ENCODE measurements around the gene AKAP17A.

Gene AKAP17A

GRCh38 chrX:1582686-1583437, 8.5 kb upstream of the AKAP17A start:
- no peak for DNase-seq (ENCODE audit: low read depth)

GRCh38 chrX:1584237-1585011, 7.0 kb upstream of the AKAP17A start:
- no peak for DNase-seq (ENCODE audit: low read depth)

- no peak for DNase-seq (ENCODE audit: low read depth)
These were observed 4.2 kb upstream of the AKAP17A start for GRCh38 chrX:1587161-1587560.

DNA sequence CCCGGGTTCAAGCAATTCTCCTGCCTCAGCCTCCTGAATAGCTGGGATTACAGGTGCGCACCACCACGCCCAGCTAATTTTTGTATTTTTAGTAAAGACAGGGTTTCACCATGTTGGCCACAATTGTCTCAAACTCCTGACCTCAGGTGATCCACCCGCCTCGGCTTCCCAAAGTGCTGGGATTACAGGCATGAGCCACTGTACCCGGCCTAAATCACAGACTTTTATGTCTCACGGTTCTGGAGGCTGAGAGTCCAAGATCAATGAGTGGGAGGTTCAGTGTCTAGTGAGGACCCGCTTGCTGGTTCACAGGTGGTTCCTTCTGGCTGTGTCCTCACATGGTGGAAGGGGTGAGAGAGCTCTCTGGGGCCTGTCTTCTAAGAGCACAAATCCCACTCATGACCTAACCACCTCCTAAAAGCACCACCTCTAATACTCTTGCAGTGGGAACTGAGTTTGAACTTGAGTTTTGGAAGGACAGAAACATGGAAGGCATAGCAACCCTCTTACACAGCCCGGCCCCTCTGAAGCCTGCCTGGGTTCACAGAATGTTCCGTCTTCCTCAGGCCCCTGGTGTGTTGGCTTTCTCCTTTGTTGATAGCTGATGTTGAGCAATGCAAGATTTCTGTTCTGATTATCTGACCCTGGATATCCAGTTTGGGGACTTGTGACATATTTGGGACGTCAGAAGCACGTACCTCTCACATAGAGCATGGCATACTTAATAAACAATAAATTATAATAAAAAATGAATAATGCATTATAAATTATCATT, 1.9 kb upstream of the AKAP17A start:
- no peak for DNase-seq (ENCODE audit: low read depth)

DNA sequence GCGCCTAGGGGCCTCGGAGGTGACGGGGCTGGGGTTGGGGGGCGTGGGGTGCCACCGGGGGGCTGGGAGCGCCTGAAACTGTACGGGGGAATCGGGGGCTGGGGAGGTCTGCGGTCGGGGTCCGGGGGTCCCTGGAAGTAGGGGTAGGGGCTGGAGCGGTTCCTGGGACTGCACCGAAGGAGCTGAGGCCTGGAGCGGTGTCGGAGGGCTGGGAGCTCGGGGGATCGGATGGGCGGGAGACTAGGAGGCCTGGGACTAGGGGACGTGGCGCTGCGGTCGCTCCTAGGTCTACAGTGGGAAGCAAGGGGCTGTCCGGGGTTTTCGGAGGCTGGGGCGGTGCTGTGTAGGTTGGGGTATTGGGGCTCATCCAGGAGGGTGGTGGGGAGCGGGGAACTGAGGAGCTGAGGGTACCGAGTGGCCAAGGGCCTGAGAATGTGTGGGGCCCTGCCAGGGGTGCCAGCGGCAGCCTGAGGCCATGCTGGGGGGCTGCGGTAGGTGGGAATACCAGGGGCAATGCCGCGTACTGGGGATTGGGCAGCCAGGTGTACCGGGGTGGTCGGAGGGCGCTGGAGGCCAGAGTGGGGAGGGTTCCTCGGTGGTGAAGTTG, 562 bp downstream of the AKAP17A start:
- DNase-seq (ENCODE audit: low read depth): no peak

DNA sequence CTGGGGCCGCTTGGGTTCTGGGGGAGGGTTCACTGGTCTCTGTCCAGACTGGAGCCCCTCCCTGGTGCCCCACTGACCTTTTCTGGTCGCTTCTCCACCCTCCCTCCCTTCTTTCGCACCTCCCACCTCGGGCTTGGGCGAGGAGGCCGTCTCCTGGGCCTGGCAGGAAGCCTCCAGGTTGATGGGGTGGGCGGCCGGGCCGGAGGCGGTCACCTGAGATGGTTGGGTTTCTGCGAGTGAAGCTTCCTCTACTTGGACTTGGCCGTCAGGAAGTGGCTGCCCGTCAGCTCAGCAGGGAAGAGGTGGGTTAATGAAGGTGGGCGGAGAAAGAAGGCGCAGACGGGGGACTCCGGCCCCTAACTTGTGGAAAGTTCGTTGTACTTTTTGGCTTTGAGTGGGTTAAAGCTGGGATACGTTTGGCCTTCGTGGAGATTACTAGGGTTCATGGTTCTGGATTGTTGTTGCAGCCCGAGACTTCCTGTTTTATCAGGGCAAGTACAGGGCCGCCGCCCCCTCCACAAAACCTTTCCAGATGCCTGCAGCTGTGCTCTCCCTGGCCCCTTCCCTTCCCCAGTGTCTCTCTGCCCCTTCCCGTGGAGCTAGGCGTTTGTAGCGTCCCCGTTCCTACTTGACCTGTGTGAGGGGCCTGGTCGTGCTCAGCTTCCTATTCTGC, 1.2 kb downstream of the AKAP17A start:
- no peak for DNase-seq (ENCODE audit: low read depth)

- DNase-seq (ENCODE audit: low read depth): no peak
These were observed 2.2 kb downstream of the AKAP17A start for GRCh38 chrX:1593286-1594271.

DNA sequence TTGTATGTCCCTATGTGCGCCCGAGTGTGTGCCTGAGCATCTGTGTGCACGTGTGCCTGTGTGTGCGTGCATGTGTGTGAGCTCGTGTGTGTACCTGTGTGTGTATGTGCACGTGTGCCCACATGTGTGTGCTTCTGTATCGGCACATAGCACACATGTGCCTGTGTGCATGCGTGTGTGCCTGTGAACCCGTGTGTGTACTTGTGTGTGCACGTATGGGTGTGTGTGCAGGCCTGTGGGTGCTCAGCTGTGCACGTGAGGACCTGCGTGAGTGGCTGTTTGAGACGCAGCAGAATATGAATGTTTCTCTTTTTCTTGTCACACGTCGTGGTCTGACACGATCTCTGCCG, 4.3 kb downstream of the AKAP17A start:
- DNase-seq (ENCODE audit: low read depth): no peak

- DNase-seq (ENCODE audit: low read depth): no peak
These were observed 5.4 kb downstream of the AKAP17A start for GRCh38 chrX:1596676-1597344.

DNA sequence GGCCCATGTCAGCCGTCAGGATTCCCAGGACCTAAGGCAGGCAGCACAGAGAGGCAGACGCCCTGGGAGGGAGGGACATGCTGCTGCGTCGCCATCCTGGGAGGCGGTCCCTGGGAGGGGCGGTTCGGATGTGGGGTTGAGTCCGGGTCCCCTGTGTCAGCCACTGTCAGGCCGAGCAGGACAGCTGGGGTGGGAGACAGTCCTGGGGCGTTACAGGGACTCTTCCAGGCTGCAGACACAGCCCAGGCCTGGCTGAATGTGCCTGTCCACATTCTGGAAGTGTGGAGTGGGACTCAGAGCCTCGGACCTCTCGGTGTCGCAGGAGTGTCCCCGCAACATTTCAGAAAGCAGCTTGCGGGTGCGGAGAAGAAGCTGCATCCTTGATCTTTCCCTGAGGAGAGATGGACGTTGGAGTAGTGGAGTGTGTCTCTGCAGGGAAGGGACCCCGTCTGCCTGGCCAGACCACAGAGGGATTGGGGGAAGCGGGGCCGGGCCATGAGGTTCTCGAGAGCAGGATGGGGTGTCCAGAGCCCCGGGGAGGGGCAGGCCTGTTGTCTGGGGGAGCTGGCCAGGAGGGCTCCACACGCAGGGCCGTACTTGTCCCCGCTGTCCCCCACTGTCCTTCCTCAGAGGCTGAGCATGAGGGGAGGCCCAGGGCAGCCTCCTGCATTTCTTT, 6.1 kb downstream of the AKAP17A start:
- DNase-seq (ENCODE audit: low read depth): no peak

- no peak for DNase-seq (ENCODE audit: low read depth)
These were observed 6.8 kb downstream of the AKAP17A start for GRCh38 chrX:1598021-1598875.

GRCh38 chrX:1598876-1599790, 7.7 kb downstream of the AKAP17A start:
- DNase-seq (ENCODE audit: low read depth): no peak

GRCh38 chrX:1599791-1600405, 8.5 kb downstream of the AKAP17A start:
- no peak for DNase-seq (ENCODE audit: low read depth)

GRCh38 chrX:1600406-1601050, 9.1 kb downstream of the AKAP17A start:
- no peak for DNase-seq (ENCODE audit: low read depth)

- DNase-seq (ENCODE audit: low read depth): no peak
These were observed 9.8 kb downstream of the AKAP17A start for GRCh38 chrX:1601051-1601767.

- no peak for DNase-seq (ENCODE audit: low read depth)
These were observed 10.3 kb downstream of the AKAP17A start for GRCh38 chrX:1601768-1602085.

Data from stimulated activated CD8-positive, alpha-beta memory T cell treated with anti-CD3 and anti-CD28 coated beads, Interleukin-15, amount 100 ng/mL, for 24 hours (primary cell).